HUES64 (cell line): ENCODE measurements around the gene PSENEN.
A peak's percentile ranks its signal among the peaks of the same experiment; 100 is the strongest.
"Not testable (repeated sequence)": the region's sequence is repeated elsewhere in the genome, so short reads cannot be mapped to it uniquely, and the experiment has no call there.

Source experiments
- H3K27ac ChIP-seq: 2 replicates; pipeline ENCODE4 v1.7.0; 2013; ENCODE audit warnings: low read depth, low read length, inconsistent platforms
- H3K27me3 ChIP-seq: 2 replicates; pipeline ENCODE4 v1.6.1; 2013; ENCODE audit warnings: mild to moderate bottlenecking, low read length; ENCODE audit not compliant: insufficient read depth
- H3K36me3 ChIP-seq: 2 replicates; pipeline ENCODE4 v1.6.1; 2013; ENCODE audit warnings: mild to moderate bottlenecking, low read length; ENCODE audit not compliant: insufficient read depth
- H3K4me1 ChIP-seq: 2 replicates; pipeline ENCODE4 v1.6.1; 2013; ENCODE audit warnings: mild to moderate bottlenecking, low read length, moderate library complexity; ENCODE audit not compliant: insufficient read depth
- H3K4me3 ChIP-seq: 2 replicates; pipeline ENCODE4 v1.5.1; 2013; ENCODE audit warnings: mild to moderate bottlenecking, low read length, moderate library complexity
- H3K9ac ChIP-seq: 2 replicates; pipeline ENCODE4 v1.6.1; 2013; ENCODE audit warnings: mild to moderate bottlenecking, low read depth, low read length
- H3K9me3 ChIP-seq: 2 replicates; pipeline ENCODE4 v1.6.1; 2013; ENCODE audit warnings: low read depth, low read length; ENCODE audit not compliant: insufficient read depth
- WGBS: fragments of 150-250, 120-280 bp; methylation state at CpG from one replicate; pipeline ENCODE4 v1.1.7; 2013; ENCODE audit warnings: missing lambda C conversion rate; 5-methylcytosine and 5-hydroxymethylcytosine counted together

The PSENEN gene

GRCh38 chr19:35767288-35768081 lies 22.0 kb downstream of the PSENEN start:
- Histone ChIP-seq H3K27me3 (no peaks in the 10 kb centered on the region), H3K9ac (no peak overlapping the region), H3K9me3 (no peaks in the 10 kb centered on the region), H3K27ac (peak overlapping the region; percentile 52; the same call in 1 of the 2 replicates), H3K4me1 (peaks cover 7% of the 10 kb centered on the region; the same call in 1 of the 2 replicates), H3K36me3 (peaks cover 33% of the 10 kb centered on the region), H3K4me3 (peak overlapping the region; percentile 26; the same call in 1 of the 2 replicates)
- 41% methylated on average over 34 of the region's 34 CpGs for WGBS

- Histone ChIP-seq H3K9me3 (no peaks in the 10 kb centered on the region), H3K4me3 (no peak overlapping the region), H3K27ac (no peak overlapping the region), H3K9ac (no peak overlapping the region), H3K4me1 (peaks cover 7% of the 10 kb centered on the region; the same call in 1 of the 2 replicates), H3K36me3 (peaks cover 30% of the 10 kb centered on the region), H3K27me3 (peaks cover 3% of the 10 kb centered on the region; the same call in 1 of the 2 replicates)
- 58% methylated on average over 15 of the region's 15 CpGs for WGBS
Observed at GRCh38 chr19:35768082-35768421, 22.6 kb downstream of the PSENEN start.

DNA sequence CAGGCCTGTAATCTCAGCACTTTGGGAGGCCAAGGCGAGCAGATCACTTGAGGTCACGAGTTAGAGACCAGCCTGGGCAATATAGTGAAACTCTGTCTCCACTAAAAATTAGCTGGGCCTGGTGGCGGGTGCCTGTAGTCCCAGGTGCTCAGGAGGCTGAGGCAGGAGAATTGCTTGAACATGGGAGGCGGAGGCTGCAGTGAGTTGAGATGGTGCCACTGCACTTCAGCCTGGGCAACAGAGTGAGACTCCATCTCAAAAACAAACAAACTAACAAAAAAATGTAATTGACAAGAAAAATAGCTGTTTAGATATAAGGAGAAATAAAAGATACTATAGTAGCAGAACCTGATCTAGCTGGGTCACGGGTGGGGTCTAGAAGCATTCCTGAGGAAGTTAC lies 26.9 kb downstream of the PSENEN start:
- Histone ChIP-seq H3K27me3 (peaks cover 16% of the 10 kb centered on the region), H3K4me1 (peaks cover 18% of the 10 kb centered on the region)
- not testable (repeated sequence) for H3K27ac ChIP-seq, H3K9me3 ChIP-seq, H3K36me3 ChIP-seq, H3K4me3 ChIP-seq, H3K9ac ChIP-seq
- WGBS, result 87% methylated on average over 5 of the region's 5 CpGs

DNA sequence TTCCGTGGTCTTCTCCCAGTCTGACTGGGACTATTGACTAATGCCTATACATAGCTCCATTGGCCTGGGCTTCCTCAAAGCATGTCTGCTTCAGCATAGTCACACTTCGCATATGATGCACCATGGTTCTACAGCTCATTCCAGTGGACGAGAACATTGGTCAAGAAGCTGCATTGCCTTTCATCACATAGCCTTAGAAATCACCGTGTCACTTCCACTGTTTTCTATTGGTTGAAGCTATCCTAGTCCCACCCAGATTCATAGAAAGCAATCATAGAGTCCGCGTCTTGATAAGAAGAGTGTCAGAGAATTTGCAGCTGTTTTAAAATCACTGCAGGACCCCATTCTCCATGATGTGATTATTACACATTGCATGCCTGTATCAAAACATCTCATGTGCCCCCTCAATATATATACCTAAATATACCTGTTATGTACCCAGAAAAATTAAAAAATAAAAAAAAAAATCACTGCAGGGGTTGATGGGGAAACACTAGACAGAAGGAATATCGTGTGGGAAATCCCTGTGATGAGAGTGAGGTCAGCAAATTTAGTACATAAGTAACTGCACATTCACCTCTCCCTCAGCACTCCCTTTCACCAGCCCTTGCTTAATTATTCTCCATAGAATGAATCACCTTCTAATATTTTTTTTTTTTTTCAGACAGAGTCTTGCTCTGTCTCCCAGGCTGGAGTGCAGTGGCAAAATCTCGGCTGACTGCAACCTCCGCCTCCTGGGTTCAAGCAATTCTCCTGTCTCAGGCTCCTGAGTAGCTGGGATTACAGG lies 27.8 kb downstream of the PSENEN start:
- no peak overlapping the region for H3K27ac ChIP-seq
- H3K36me3 ChIP-seq, result peaks cover 5% of the 10 kb centered on the region; the same call in 1 of the 2 replicates
- 75% methylated on average over 8 of the region's 9 CpGs for WGBS
- no peak overlapping the region for H3K9ac ChIP-seq
- peaks cover 23% of the 10 kb centered on the region for H3K27me3 ChIP-seq
- H3K4me1 ChIP-seq, result peaks cover 18% of the 10 kb centered on the region
- H3K4me3 ChIP-seq, result no peak overlapping the region
- H3K9me3 ChIP-seq, result no peaks in the 10 kb centered on the region

DNA sequence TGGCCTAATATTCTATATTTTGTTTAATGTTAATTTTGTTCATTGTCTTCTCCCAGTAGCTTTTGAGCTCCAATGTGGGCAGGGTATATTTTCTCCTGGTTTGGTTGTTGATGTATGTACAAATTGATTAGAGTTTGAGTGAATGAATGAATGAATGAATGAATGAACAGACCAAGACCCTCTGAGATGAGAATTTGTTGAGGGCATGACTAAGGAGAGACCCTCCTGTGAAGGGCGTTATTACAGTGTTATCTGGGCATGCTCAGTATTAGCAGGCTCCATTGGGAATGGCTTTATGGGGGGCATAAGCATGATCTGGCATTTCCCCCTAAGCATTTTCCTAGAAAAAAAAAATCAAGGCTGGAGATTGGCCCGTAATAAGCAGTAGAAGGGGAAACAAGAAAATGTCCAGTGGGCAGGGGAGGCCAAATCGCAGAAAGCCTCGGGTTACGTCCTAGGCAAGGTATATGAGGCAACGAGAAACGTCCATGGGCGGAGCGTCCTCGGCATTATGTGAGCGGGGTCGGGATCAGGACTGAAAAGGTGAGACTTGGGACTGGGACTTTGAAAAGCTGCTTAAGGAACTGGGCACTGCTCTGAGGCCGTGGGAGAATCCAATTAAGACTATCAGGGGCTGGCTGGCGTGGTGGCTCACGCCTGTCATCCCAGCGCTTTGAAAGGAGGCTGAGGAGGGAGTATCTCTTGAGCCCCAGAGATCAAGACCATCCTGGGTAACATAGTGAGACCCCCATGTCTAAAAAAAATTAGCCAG lies 29.0 kb downstream of the PSENEN start:
- Histone ChIP-seq H3K9me3 (no peaks in the 10 kb centered on the region), H3K9ac (no peak overlapping the region), H3K36me3 (no peaks in the 10 kb centered on the region), H3K4me1 (peaks cover 17% of the 10 kb centered on the region), H3K27me3 (peaks cover 23% of the 10 kb centered on the region), H3K4me3 (peak overlapping the region; percentile 71), H3K27ac (no peak overlapping the region)
- 58% methylated on average over 16 of the region's 16 CpGs for WGBS

DNA sequence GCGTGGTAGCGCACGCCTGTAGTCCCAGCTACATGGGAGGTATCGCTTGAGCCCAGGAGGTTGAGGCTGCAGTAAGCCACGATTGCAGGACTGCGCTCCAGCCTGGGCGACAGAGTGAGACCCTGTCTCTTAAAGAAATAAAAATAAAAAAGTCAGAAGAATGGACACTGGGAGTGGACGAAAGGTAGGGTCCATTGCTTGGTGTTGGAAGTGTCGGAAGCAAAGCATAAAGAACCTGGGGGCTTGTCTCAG lies 29.5 kb downstream of the PSENEN start:
- Histone ChIP-seq H3K9ac (no peak overlapping the region), H3K4me3 (peak overlapping the region; percentile 71), H3K27me3 (peaks cover 23% of the 10 kb centered on the region), H3K4me1 (peaks cover 17% of the 10 kb centered on the region), H3K9me3 (no peaks in the 10 kb centered on the region), H3K36me3 (no peaks in the 10 kb centered on the region), H3K27ac (no peak overlapping the region)
- WGBS, result 35% methylated on average over 9 of the region's 9 CpGs

DNA sequence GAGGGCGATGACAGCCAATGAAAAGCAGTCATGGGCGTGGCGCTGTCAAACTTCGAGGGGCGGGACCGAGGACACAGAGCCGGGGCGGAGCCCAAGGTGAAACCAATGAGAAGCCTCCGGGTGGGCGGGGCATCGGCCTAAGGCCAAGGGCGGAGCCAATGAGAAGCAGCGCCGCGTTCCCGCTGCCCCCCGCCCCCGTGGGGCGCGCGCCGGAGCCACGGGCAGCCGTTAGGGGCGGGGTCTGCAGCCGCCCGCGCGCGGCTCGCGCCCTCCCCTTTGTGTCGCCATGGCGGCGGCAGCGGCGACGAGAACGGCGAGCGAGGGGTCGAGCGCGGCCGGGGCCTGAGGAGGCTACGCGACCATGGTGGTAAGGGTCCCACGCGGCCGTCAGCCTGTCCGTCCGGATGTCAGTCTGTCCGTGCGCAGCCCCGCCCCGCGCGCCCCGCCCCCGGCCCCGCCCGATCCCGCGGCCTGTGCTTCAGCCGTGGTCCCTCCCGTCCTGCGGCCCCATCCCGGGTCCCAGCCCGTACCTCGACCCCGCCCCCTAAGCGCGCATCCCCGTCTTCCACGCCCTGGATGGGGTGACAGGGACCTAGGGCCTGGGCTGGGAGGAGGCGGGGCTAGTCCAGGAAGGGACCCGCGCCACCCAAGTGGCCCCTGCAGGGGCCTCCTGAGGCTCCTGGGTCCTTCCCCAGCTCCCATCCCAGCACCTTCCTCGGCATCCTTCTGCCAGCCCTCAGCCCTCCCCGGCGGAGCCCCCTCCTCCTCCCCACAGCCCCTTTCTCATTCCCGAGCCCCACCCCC lies 30.0 kb downstream of the PSENEN start, which contains the start of gene ARHGAP33:
Gene ARHGAP33, plus strand, starts transcription at position 267 of the 804 bp plus-strand sequence. Its CDS starts 95 bp downstream, at position 362.
- no peaks in the 10 kb centered on the region for H3K36me3 ChIP-seq
- peak within 1 kb of the TSS; percentile 71 for H3K4me3 ChIP-seq
- under 1% methylated on average over 82 of the region's 82 CpGs for WGBS
- no peaks in the 10 kb centered on the region for H3K9me3 ChIP-seq
- H3K9ac ChIP-seq, result no peak within 1 kb of the TSS
- H3K27ac ChIP-seq, result no peak within 1 kb of the TSS
- H3K27me3 ChIP-seq, result peaks cover 23% of the 10 kb centered on the region
- H3K4me1 ChIP-seq, result peaks cover 17% of the 10 kb centered on the region

GRCh38 chr19:35776102-35776788 lies 30.8 kb downstream of the PSENEN start:
- Histone ChIP-seq H3K4me1 (peaks cover 17% of the 10 kb centered on the region), H3K9ac (no peak overlapping the region), H3K9me3 (no peaks in the 10 kb centered on the region), H3K27me3 (peaks cover 23% of the 10 kb centered on the region), H3K4me3 (peak overlapping the region; percentile 71), H3K27ac (no peak overlapping the region), H3K36me3 (no peaks in the 10 kb centered on the region)
- 46% methylated on average over 13 of the region's 13 CpGs for WGBS

DNA sequence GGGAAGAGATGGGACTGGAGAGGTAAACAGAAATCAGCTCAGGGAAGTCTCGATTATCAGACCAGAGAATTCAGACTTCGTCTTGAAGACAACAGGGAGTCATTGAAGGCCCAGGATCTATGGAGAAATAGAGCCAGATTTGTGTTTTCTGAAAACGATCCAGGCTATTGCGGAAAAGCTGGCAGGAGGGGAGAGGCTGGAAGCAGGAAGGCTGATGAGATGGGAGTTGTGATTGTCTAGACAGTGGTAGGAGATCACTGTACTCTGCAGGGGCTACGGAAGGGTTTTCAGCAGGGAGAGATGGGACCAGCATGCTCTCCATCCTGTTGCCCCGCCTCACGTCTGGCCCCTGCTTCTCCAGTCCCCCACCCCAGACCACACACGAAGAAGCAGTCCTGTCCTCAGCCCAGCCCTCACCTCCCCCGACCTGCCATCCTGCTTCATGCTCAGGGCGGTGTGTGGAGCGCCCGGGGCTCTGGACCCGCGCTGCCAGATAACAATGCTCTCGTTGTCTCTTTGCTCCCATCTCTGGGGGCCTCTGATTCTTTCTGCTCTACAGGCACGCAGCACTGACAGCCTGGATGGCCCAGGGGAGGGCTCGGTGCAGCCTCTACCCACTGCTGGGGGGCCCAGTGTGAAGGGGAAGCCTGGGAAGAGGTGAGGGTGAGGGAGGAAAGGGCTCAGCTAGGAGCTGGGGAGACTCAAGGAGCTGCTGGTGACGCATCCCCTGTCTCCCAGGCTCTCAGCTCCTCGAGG lies 31.8 kb downstream of the PSENEN start:
- no peaks in the 10 kb centered on the region for H3K9me3 ChIP-seq
- H3K36me3 ChIP-seq, result no peaks in the 10 kb centered on the region
- WGBS, result 29% methylated on average over 19 of the region's 19 CpGs
- no peak overlapping the region for H3K4me3 ChIP-seq
- no peak overlapping the region for H3K9ac ChIP-seq
- no peak overlapping the region for H3K27ac ChIP-seq
- peaks cover 17% of the 10 kb centered on the region for H3K4me1 ChIP-seq
- H3K27me3 ChIP-seq, result peaks cover 23% of the 10 kb centered on the region
